Measurements from ENCODE around the gene KAZN. TPM values are rescaled to one million over a fixed set of nuclear protein-coding genes. Genes with fewer than 3 reads are reported as not detected.

Gene KAZN
- total and polyA plus RNA-seq, 12 donors = 1.1 to 6.5 (median 1.9) TPM

GRCh38 chr1:14553711-14554110 is 44.8 kb upstream of the KAZN start:
- no peaks in the 10 kb centered on the region for H3K9me3 ChIP-seq
- intact Hi-C loops (cut with DNase I) = no loop called here
- H3K4me1 ChIP-seq = no peaks in the 10 kb centered on the region
- H3K36me3 ChIP-seq = no peaks in the 10 kb centered on the region
- no peak overlapping the region for H3K27ac ChIP-seq
- 70 to 72% methylated on average over 7 of the region's 7 CpGs for WGBS, 2 donors
- DNase-seq (no peak), ATAC-seq (peak in 3 of 8 donors; percentile 46 to 83 (median 47))
- no peak for TF ChIP-seq CTCF (IDR thresholded peaks at IDR 0.05)
- no peak overlapping the region for H3K4me3 ChIP-seq
- peaks cover 0 to 66% (median 31%) of the 10 kb centered on the region in 7 donors for H3K27me3 ChIP-seq

- Histone ChIP-seq H3K27ac (no peak overlapping the region), H3K36me3 (no peaks in the 10 kb centered on the region), H3K4me3 (no peak overlapping the region), H3K27me3 (peaks cover 0 to 52% (median 30%) of the 10 kb centered on the region in 7 donors), H3K4me1 (no peaks in the 10 kb centered on the region), H3K9me3 (no peaks in the 10 kb centered on the region)
- TF ChIP-seq CTCF (IDR thresholded peaks at IDR 0.05) = no peak
- intact Hi-C loops (cut with DNase I) = no loop called here
- ATAC-seq (no peak), DNase-seq (no peak)
- 63 to 75% methylated on average over 2 of the region's 2 CpGs for WGBS, 2 donors
Observed at GRCh38 chr1:14555091-14555490, 43.4 kb upstream of the KAZN start.

- intact Hi-C loops (cut with DNase I) = no loop called here
- DNase-seq (no peak), ATAC-seq (no peak)
- Histone ChIP-seq H3K4me1 (no peaks in the 10 kb centered on the region), H3K27ac (no peak overlapping the region), H3K36me3 (no peaks in the 10 kb centered on the region), H3K27me3 (peaks cover 0 to 22% (median 9%) of the 10 kb centered on the region in 7 donors), H3K9me3 (peaks cover 0 to 9% (median 0%) of the 10 kb centered on the region in 11 donors), H3K4me3 (no peak overlapping the region)
- TF ChIP-seq CTCF (IDR thresholded peaks at IDR 0.05) = no peak
- 83% methylated on average over 8 of the region's 8 CpGs for WGBS, 2 donors
Observed at GRCh38 chr1:14561014-14561693, 37.3 kb upstream of the KAZN start.

GRCh38 chr1:14565090-14565489 is 33.4 kb upstream of the KAZN start:
- intact Hi-C loops (cut with DNase I) = no loop called here
- Histone ChIP-seq H3K27me3 (peaks cover 0 to 4% (median 0%) of the 10 kb centered on the region in 7 donors), H3K4me1 (no peaks in the 10 kb centered on the region), H3K9me3 (peaks cover 0 to 28% (median 7%) of the 10 kb centered on the region in 11 donors), H3K4me3 (no peak overlapping the region), H3K36me3 (no peaks in the 10 kb centered on the region), H3K27ac (no peak overlapping the region)
- ATAC-seq = no peak
- TF ChIP-seq CTCF (IDR thresholded peaks at IDR 0.05) = no peak
- WGBS, 2 donors = 47 to 49% methylated on average over 2 of the region's 2 CpGs
- no peak for DNase-seq
